ENCODE results near the gene OGFOD3.

OGFOD3 gene

DNA sequence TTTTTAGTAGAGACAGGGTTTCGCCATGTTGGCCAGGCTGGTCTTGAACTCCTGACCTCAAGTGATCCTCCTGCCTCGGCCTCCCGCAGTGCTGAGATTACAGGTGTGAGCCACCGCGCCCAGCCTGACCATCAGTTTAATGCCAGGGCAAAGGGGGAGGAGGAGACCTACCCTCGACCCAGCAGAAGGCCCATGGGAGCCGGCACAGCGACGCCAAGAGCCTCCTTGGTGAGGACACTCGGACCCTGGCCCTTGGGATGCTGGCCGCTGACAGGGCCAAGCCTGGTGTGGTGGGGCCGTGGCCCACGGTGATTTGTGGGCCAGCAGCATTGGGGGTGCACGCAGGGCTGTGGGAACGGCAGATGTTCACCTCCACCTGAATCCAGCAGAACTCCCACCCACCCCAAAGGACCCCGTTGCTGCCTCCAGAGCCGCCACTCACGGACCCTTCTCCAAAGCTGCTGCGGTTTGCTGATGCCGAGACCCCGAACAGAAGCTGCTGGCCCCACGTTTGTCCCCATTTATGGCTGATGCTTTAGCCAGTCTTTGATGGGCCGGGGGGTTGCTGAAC, 26.8 kb downstream of the OGFOD3 start:
- ATAC-seq (no peak), DNase-seq (no peak)
- Mint-ChIP-seq H3K27ac (no peak overlapping the region), H3K4me3 (no peak overlapping the region), H3K27me3 (peaks cover 10% of the 10 kb centered on the region), H3K9me3 (no peaks in the 10 kb centered on the region), H3K4me1 (no peaks in the 10 kb centered on the region)

DNA sequence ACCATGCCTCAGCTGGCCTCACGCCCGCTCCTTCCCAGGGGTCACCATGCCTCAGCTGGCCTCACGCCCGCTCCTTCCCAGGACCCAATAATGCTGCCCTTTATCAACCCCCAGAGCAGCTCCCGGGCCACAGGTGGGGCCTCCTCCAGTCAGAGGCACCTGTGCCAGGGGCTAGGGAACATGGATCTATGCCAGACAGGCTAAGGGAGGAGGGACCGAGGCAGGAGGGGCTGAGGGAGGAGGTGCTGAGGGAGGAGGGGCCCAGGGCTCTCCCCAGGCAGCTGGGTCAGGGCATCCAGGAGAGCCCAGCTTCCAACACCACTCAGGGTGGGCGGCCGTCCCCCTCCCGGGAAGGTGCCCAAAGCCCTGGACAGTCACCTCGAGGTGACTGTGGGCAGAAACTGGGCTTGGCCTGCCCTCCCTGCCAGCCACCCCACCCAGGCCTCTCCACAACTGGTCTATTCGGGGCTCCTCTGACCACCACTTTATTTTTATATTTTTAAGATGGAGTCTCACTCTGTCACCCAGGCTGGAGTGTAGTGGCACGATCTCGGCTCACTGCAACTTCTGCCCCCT, 27.4 kb downstream of the OGFOD3 start:
- peak overlapping the region in 1 of 2 donors; percentile 54 for H3K27ac Mint-ChIP-seq
- DNase-seq (no peak), ATAC-seq (no peak)
- no peaks in the 10 kb centered on the region for H3K4me1 Mint-ChIP-seq
- no peaks in the 10 kb centered on the region for H3K9me3 Mint-ChIP-seq
- H3K4me3 Mint-ChIP-seq = no peak overlapping the region
- H3K27me3 Mint-ChIP-seq = peaks cover 17% of the 10 kb centered on the region

DNA sequence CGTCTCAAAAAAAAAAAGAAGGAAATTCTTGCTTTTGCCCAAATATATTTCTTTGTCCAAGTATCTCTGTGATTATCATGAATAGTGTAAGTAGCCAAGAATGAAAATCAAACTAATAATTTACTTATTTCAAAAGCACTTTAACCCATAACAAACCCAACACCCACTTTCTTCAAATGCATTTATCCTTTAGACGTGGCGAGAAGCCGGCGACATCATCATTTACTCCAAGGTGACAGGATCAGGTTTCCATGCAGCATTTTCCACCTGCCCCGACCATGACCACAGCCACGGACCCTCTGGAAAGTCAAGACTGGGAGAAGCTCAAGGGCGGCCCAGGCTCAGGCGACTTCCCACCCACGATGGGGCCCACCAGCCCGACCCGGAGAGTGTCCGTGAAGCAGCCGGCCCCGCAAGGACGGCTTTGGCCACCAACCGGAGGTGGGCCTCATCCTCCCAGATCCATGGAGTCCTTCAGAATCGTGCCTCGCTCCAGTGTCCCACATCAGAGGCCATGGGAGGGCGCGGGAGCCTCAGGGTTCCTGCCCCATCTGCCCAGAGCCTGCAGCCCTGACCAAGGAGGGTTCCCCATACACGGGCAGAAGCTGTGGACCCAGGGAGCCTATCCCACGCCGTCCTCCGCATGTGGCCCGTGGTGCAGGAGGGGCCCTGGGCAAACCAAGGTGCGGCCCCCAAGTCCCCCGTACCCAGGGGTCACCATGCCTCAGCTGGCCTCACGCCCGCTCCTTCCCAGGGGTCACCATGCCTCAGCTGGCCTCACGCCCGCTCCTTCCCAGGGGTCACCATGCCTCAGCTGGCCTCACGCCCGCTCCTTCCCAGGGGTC, 28.1 kb downstream of the OGFOD3 start:
- ATAC-seq (no peak), DNase-seq (no peak)
- no peak overlapping the region for H3K27ac Mint-ChIP-seq
- H3K4me1 Mint-ChIP-seq = no peaks in the 10 kb centered on the region
- no peak overlapping the region for H3K4me3 Mint-ChIP-seq
- no peaks in the 10 kb centered on the region for H3K9me3 Mint-ChIP-seq
- H3K27me3 Mint-ChIP-seq = peaks cover 24% of the 10 kb centered on the region

DNA sequence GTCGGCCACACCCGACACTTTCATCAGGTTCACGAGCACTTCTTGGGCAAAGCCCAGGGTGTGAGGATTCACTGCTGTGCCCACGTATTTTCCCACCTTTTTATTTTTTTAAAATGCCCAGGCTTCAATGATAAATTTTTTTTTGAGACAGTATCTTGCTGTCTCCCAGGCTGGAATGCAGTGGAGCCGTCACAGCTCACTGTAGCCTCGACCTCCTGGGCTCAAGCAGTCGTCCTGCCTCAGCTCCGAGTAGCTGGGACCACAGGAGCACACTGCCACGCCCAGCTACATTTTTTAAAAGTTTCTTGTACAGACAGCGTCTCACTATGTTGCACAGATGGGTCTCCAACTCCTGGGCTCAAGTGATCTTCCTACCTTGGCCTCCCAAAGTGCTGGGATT, 29.0 kb downstream of the OGFOD3 start:
- Mint-ChIP-seq H3K27ac (no peak overlapping the region), H3K9me3 (no peaks in the 10 kb centered on the region), H3K4me3 (no peak overlapping the region), H3K27me3 (peaks cover 30% of the 10 kb centered on the region), H3K4me1 (no peaks in the 10 kb centered on the region)
- DNase-seq (no peak), ATAC-seq (no peak)

DNA sequence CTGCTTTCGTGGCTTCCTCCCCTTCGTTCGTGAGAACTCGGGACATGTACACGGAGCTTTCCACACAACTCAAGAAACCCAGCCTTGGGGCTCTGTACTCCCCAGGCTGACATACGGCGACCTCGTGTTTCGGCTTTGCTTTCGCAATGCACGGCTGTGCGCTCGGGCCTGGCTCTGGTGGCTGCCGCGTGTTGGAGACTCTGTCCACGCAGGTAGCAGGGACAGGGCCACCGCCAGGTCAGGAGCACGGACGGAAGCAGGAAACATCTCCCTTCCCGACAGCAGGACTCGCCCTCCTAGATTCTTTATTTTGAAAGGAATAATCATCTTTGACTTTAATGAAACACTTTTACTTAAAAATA, 29.5 kb downstream of the OGFOD3 start:
- H3K9me3 Mint-ChIP-seq = no peaks in the 10 kb centered on the region
- DNase-seq = no peak
- no peaks in the 10 kb centered on the region for H3K4me1 Mint-ChIP-seq
- peaks cover 30% of the 10 kb centered on the region for H3K27me3 Mint-ChIP-seq
- no peak overlapping the region for H3K27ac Mint-ChIP-seq
- ATAC-seq = no peak
- H3K4me3 Mint-ChIP-seq = no peak overlapping the region

DNA sequence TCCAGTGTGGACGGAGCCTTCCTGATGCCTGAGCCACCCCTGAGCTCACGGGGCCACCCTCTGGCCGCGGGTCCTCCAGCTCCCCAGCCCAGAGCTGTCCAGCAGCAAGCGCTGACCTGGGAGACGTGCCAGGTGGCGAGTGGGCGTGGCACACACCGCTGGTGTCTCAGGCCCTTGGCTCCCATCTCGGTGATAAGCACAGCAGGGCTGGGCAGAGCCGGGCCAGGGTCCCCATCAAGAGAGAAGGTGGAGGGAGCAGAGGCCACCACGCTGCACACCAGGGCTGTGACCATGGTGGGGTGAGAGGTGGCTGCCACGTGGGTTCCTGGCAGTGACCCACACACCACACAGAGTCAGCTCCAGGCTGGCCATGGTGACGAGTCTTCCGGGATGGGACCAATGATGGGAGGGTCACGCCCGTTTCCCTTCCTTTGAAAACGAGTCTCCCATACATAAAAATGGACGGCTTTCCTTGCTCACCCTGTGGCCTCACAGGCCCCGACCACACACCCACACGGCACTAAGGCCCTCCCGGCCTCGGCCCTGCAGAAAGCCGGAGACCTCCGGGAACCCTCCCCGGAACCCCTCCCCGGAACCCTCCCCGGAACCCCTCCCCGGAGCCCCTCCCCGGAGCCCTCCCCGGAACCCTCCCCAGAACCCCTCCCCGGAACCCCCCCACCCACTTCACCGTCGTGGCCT, 30.0 kb downstream of the OGFOD3 start:
- H3K27me3 Mint-ChIP-seq = peaks cover 30% of the 10 kb centered on the region
- no peaks in the 10 kb centered on the region for H3K9me3 Mint-ChIP-seq
- no peak overlapping the region for H3K4me3 Mint-ChIP-seq
- no peaks in the 10 kb centered on the region for H3K4me1 Mint-ChIP-seq
- no peak for ATAC-seq
- no peak for DNase-seq
- H3K27ac Mint-ChIP-seq = no peak overlapping the region

DNA sequence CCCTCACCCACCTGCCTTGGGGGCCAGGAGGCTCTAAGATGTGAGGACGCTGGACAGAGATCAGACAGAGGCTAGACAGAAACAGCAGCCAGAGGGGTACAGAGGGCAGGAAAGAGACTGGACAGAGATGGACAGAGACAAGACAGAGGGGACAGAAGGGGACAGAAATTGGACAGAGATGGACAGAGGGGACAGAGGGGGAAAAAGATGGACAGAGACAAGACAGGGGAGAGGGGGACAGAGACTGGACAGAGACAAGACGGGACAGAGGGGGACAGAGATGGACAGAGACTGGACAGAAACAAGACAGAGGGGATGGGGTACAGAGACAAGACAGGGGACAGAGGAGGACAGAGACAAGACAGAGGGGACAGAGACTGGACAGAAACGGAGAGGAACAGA, 30.7 kb downstream of the OGFOD3 start:
- no peak overlapping the region for H3K27ac Mint-ChIP-seq
- no peak overlapping the region for H3K4me3 Mint-ChIP-seq
- ATAC-seq = no peak
- DNase-seq = no peak
- H3K4me1 Mint-ChIP-seq = no peaks in the 10 kb centered on the region
- H3K27me3 Mint-ChIP-seq = peaks cover 35% of the 10 kb centered on the region
- H3K9me3 Mint-ChIP-seq = no peaks in the 10 kb centered on the region

DNA sequence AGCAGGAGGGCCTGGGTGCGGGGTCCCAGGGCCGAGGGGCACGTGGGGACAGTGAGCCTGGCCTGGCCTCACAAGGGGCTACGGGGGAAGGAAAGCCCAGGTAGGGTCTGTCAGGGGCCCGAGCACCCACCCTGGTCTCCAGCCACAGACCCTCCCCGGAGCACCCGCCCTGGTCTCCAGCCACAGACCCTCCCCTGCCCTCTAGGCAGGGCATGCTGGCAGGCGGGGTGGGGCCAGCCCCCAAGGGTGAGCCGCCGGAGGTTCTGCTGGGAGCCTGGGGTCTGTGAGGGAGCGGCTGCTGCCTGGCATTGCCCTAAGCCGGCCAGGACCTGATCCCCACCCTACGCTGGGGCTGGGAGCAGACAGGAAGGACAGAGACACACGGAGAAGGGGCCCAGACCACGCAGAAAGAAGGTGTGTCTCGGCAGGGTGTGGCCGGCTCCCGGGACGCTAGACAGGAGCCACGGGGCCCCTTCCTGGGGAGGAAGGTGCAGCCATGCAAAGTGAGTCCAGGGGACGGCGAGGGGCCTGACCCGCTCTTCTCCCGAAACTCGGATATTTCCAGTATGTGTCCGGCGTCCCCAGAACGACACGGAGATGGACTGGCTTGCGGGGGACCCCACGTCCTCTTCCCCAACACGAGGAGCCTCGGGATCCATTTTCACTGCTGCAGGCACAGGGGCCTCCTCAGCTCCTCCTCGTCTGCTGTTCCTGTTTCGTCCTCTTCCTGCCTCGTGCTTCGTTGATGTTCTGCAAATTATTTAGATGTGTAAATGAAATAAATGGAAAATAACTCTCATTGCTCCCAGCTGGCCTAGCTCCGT, 31.3 kb downstream of the OGFOD3 start:
- no peak overlapping the region for H3K27ac Mint-ChIP-seq
- H3K4me1 Mint-ChIP-seq = no peaks in the 10 kb centered on the region
- no peak overlapping the region for H3K4me3 Mint-ChIP-seq
- H3K27me3 Mint-ChIP-seq = peaks cover 41% of the 10 kb centered on the region
- ATAC-seq (peak; percentile 6), DNase-seq (no peak)
- no peaks in the 10 kb centered on the region for H3K9me3 Mint-ChIP-seq

DNA sequence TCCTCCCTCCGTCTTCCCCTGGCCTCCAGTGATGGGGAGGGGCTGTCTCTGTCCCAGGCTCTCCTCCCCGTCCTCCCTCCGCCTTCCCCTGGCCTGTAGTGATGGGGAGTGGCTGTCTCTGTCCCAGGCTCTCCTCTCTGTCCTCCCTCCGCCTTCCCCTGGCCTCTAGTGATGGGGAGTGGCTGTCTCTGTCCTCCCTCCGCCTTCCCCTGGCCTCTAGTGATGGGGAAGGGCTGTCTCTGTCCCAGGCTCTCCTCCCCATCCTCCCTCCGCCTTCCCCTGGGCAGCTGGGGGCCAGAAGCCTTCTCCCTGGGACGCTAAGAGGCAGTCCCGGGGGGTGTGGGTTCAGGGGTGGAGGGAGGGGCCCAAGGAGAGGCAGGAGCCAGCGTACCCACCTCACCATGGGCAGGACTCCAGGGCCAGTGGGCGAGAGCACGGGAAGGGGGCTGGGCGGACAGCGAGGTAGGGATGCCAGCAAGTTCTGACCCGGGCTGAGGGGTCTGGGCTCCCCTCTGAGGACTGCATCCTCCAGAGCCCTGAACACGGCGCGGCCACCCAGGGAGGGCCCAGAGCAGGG, 32.0 kb downstream of the OGFOD3 start:
- H3K4me1 Mint-ChIP-seq = peaks cover 3% of the 10 kb centered on the region
- peaks cover 46% of the 10 kb centered on the region for H3K27me3 Mint-ChIP-seq
- no peak overlapping the region for H3K27ac Mint-ChIP-seq
- ATAC-seq = peak; percentile 19
- no peaks in the 10 kb centered on the region for H3K9me3 Mint-ChIP-seq
- H3K4me3 Mint-ChIP-seq = no peak overlapping the region
- no peak for DNase-seq

DNA sequence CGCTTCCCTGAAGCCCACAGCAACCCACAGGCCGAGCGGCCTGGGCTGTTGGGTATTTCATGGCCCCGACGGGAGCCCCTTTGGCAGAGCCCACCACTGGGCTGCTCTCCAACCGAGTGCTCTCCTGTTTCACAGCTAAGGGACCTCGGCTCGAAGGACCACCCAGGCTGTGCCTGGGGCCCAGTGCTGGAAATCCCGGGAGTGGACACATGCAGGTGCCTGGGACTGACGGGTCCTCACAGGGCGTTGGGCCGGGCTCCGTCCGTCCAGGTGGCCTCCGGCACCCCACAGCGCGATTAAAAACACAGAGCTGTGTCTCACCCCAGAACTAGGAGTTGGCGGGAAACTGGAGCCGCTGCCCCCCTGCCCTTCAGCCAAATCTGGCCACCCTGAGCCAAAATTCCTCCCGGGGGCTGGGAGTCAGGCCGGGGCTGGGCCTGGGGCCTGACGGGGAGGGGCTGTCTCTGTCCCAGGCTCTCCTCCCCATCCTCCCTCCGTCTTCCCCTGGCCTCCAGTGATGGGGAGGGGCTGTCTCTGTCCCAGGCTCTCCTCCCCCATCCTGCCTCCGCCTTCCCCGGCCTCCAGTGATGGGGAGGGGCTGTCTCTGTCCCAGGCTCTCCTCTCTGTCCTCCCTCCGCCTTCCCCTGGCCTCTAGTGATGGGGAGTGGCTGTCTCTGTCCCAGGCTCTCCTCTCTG, 32.7 kb downstream of the OGFOD3 start:
- ATAC-seq (no peak), DNase-seq (no peak)
- Mint-ChIP-seq H3K4me1 (peaks cover 7% of the 10 kb centered on the region), H3K4me3 (no peak overlapping the region), H3K27me3 (peaks cover 53% of the 10 kb centered on the region), H3K9me3 (no peaks in the 10 kb centered on the region), H3K27ac (no peak overlapping the region)

DNA sequence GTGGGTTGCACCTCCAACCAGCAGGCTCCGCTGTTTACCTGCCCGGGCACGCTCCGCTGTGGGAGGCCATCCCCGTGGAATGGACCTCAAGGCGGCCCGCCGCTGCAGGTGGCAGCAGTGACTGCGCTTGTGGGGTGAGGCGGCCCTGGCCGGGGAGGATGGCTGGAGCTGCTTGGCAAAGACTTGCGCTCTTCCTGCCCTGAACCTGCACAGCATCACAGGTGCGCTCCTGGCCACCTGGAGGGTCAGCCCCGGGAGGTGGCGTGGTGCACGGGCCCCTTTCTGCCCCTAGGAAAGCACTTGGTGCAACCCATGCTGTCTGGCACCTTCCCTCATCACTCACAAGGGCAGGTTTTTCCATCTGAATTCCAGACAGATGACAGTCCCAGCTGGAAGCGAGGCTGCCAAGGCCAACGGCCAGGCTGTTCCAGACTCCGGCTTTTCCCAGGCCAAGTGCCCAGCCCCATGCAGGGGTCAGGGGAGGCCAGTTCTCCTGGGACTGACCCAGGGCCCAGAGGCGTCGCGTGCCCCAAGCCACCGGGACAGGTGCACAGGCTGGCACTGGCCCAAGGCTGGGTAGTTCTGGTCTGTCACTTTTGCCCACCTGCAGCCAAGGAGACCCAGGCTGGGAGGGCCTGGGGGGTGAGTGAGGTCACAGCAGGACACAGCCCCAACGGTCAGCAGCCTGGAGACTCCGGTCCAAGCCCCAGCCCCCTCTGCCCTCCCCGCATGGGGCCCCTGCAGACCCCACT, 33.5 kb downstream of the OGFOD3 start:
- H3K4me1 Mint-ChIP-seq = peaks cover 10% of the 10 kb centered on the region
- DNase-seq = no peak
- H3K27me3 Mint-ChIP-seq = peaks cover 61% of the 10 kb centered on the region
- no peak overlapping the region for H3K27ac Mint-ChIP-seq
- ATAC-seq = no peak
- H3K9me3 Mint-ChIP-seq = no peaks in the 10 kb centered on the region
- no peak overlapping the region for H3K4me3 Mint-ChIP-seq

DNA sequence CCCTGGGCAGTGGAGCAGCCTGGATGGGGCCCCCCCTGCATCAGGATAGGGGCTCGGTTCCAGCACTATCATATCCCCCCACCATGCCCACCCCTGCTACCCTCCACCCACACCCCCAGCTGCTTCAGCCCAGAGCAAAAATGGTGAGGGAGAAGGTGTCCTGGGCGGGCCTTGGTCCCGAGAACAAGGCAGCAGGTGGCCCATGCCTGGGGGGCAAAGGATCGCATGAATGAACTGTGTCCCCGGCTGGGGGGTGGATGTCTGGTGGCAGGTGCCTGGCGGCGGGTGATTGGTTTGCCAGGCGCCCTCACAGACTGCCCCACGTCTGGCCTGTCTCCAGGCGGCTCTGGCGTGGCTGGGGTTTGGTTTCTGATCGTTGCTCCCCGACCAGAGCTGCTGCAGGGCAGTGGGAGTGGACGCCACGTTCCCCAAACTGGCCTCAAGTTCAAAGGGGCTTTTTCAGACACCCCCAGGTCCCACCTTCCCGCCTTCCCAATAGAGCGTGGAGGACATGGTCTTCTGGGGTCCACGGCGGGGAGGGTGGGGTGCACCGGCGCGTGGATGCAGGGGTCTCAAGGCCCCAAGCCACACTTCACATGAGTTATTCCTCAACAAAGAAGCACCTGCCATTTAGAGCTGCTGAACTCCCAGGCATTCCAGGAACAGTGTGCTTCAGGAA, 34.2 kb downstream of the OGFOD3 start:
- H3K27ac Mint-ChIP-seq = no peak overlapping the region
- peaks cover 13% of the 10 kb centered on the region for H3K4me1 Mint-ChIP-seq
- DNase-seq (no peak), ATAC-seq (no peak)
- no peaks in the 10 kb centered on the region for H3K9me3 Mint-ChIP-seq
- peaks cover 68% of the 10 kb centered on the region for H3K27me3 Mint-ChIP-seq
- no peak overlapping the region for H3K4me3 Mint-ChIP-seq

DNA sequence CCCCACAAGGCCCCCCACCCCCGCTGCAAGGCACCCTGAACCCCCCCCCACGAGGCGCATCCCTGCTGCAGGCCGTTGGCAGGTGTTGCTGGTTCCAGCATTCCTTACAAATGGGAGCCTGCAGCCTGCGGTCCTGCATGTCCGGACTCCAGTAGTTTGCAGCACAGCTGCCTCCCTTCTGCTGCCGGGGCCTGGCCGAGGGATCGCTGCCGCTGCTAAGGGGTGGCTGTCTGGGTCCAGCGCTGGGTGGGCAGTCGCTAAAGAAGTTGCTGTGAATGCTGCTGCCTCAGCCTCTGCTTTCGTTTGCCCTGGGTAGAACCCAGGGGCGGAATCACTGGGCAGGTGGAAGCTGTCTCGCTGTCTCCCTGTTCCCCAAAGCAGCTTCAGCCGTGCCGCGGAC, 35.0 kb downstream of the OGFOD3 start:
- ATAC-seq = no peak
- DNase-seq = no peak

DNA sequence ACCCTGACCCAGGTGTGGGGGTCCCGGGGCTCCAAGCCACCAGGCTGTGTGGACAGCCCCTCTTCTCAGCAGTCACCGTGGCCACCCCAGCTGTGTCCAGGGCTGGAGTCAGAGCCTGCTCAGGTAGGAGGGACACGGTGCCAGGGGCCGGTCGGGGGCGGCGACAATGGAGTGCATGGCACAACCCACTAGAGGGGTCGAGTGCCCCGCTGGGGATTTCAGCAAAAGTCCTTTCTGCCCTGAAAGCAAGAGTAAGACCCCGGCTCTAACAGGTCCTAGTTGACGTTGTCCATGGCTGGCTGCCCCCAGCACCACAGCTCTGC, 35.5 kb downstream of the OGFOD3 start:
- Mint-ChIP-seq H3K27me3 (peaks cover 79% of the 10 kb centered on the region), H3K4me1 (peaks cover 13% of the 10 kb centered on the region), H3K9me3 (no peaks in the 10 kb centered on the region), H3K4me3 (no peak overlapping the region), H3K27ac (no peak overlapping the region)
- ATAC-seq = no peak
- no peak for DNase-seq

More for the DNA sequence above, 35.0 kb downstream of the OGFOD3 start:
- Mint-ChIP-seq H3K4me3 (no peak overlapping the region), H3K27ac (no peak overlapping the region), H3K4me1 (peaks cover 13% of the 10 kb centered on the region), H3K9me3 (no peaks in the 10 kb centered on the region), H3K27me3 (peaks cover 76% of the 10 kb centered on the region)

Measured in stimulated activated naive CD8-positive, alpha-beta T cell treated with anti-CD3 and anti-CD28 coated beads, Interleukin-15, amount 100 ng/mL, for 72 hours (primary cell).